Mesenchymal stem cell (in vitro differentiated cells and primary cell): ENCODE results near the gene RASSF5.

Source experiments
- DNase-seq: peaks from one replicate; pipeline ENCODE4 v3.0.0-alpha.2; 2013
- H2AFZ ChIP-seq: one replicate; pipeline ENCODE4 v1.6.1; 2013; ENCODE audit warnings: low read depth, mild to moderate bottlenecking, control low read depth, inconsistent platforms, low read length, moderate library complexity
- H2AK5ac ChIP-seq: 2 replicates; pipeline ENCODE4 v1.6.1; 2013; ENCODE audit warnings: low read length, moderate library complexity, mild to moderate bottlenecking, inconsistent platforms; ENCODE audit not compliant: severe bottlenecking
- H2BK120ac ChIP-seq: one replicate; pipeline ENCODE4 v1.6.1; 2013; ENCODE audit warnings: low read depth, mild to moderate bottlenecking, inconsistent platforms, low read length, moderate library complexity
- H2BK12ac ChIP-seq, 2 experiments: one replicate each; pipeline ENCODE4 v1.6.1; 2013; ENCODE audit warnings: inconsistent platforms in 2 of 2, low read length in 2 of 2, mild to moderate bottlenecking in 2 of 2, moderate library complexity in 2 of 2, control low read depth in 1 of 2
- H2BK15ac ChIP-seq: one replicate; pipeline ENCODE4 v1.6.1; 2013; ENCODE audit warnings: mild to moderate bottlenecking, low read depth, inconsistent platforms; ENCODE audit not compliant: poor library complexity, severe bottlenecking
- H2BK5ac ChIP-seq: 2 replicates; pipeline ENCODE4 v1.6.1; 2013; ENCODE audit warnings: low read depth, mild to moderate bottlenecking, low read length, control low read depth, inconsistent platforms; ENCODE audit not compliant: poor library complexity, severe bottlenecking
- H3K14ac ChIP-seq, 2 experiments: one replicate each; pipeline ENCODE4 v1.6.1; 2013; ENCODE audit warnings: inconsistent platforms in 2 of 2, low read length in 2 of 2, control low read depth in 1 of 2, mild to moderate bottlenecking in 1 of 2, moderate library complexity in 1 of 2
- H3K18ac ChIP-seq, 2 experiments: one replicate each; pipeline ENCODE4 v1.6.1; 2013; ENCODE audit warnings: inconsistent platforms in 2 of 2, low read length in 2 of 2, control low read depth in 1 of 2, low read depth in 1 of 2, mild to moderate bottlenecking in 1 of 2
- H3K23ac ChIP-seq, 2 experiments: one replicate each; pipeline ENCODE4 v1.6.1; 2013; ENCODE audit warnings: inconsistent platforms in 2 of 2, low read length in 2 of 2, mild to moderate bottlenecking in 2 of 2, moderate library complexity in 2 of 2, control low read depth in 1 of 2
- H3K27ac ChIP-seq: 2 replicates; pipeline ENCODE4 v1.5.1; 2013; ENCODE audit warnings: mild to moderate bottlenecking, moderate library complexity, low read length, control low read depth, inconsistent platforms; ENCODE audit not compliant: poor library complexity, severe bottlenecking
- H3K27me3 ChIP-seq, 2 experiments: 2 replicates each; pipeline versions ENCODE4 v1.6.1 to v1.7.0; 2013; ENCODE audit warnings: low read length in 2 of 2, mild to moderate bottlenecking in 2 of 2, moderate library complexity in 2 of 2, control low read depth in 1 of 2, inconsistent platforms in 1 of 2; ENCODE audit not compliant: control insufficient read depth in 1 of 2, insufficient read depth in 1 of 2
- H3K36me3 ChIP-seq, 2 experiments: 2 replicates each; pipeline versions ENCODE4 v1.6.1 to v1.7.0; 2013; ENCODE audit warnings: low read length in 2 of 2, control low read depth in 1 of 2, inconsistent platforms in 1 of 2, low read depth in 1 of 2, mild to moderate bottlenecking in 1 of 2; ENCODE audit not compliant: insufficient read depth in 2 of 2, control insufficient read depth in 1 of 2
- H3K4ac ChIP-seq, 2 experiments: one replicate each; pipeline ENCODE4 v1.6.1; 2013; ENCODE audit warnings: inconsistent platforms in 2 of 2, low read length in 2 of 2, mild to moderate bottlenecking in 2 of 2, moderate library complexity in 2 of 2, control low read depth in 1 of 2, low read depth in 1 of 2
- H3K4me1 ChIP-seq: 2 replicates; pipeline ENCODE4 v1.6.1; 2013; ENCODE audit warnings: low read depth, low read length, control low read depth; ENCODE audit not compliant: control insufficient read depth, insufficient read depth
- H3K4me2 ChIP-seq: 2 replicates; pipeline ENCODE4 v1.6.1; 2013; ENCODE audit warnings: low read length, mild to moderate bottlenecking, inconsistent platforms; ENCODE audit not compliant: poor library complexity, severe bottlenecking
- H3K4me3 ChIP-seq, 2 experiments: 2 replicates each; pipeline versions ENCODE4 v1.5.1 to v1.7.0; 2013; ENCODE audit warnings: low read length in 2 of 2, mild to moderate bottlenecking in 2 of 2, control low read depth in 1 of 2, low read depth in 1 of 2; ENCODE audit not compliant: insufficient read depth in 1 of 2
- H3K79me1 ChIP-seq: replicated peaks from 2 replicates; pipeline ENCODE4 v1.6.1; 2013; ENCODE audit warnings: mild to moderate bottlenecking, control low read depth, low read length, inconsistent platforms; ENCODE audit not compliant: poor library complexity, severe bottlenecking
- H3K9ac ChIP-seq: 2 replicates; pipeline ENCODE4 v1.7.0; 2013; ENCODE audit warnings: mild to moderate bottlenecking, low read length, moderate library complexity
- H3K9me3 ChIP-seq: 2 replicates; pipeline ENCODE4 v1.7.0; 2013; ENCODE audit warnings: mild to moderate bottlenecking, low read length; ENCODE audit not compliant: control insufficient read depth
- H4K8ac ChIP-seq: one replicate; pipeline ENCODE4 v1.6.1; 2013; ENCODE audit warnings: inconsistent platforms, mild to moderate bottlenecking, low read length, moderate library complexity
- H4K91ac ChIP-seq: one replicate; pipeline ENCODE4 v1.6.1; 2013; ENCODE audit warnings: mild to moderate bottlenecking, low read length, inconsistent platforms
- WGBS: methylation state at CpG from one replicate; pipeline ENCODE4 v1.1.7; 2013; ENCODE audit warnings: mixed read lengths; 5-methylcytosine and 5-hydroxymethylcytosine counted together

RASSF5 gene

DNA sequence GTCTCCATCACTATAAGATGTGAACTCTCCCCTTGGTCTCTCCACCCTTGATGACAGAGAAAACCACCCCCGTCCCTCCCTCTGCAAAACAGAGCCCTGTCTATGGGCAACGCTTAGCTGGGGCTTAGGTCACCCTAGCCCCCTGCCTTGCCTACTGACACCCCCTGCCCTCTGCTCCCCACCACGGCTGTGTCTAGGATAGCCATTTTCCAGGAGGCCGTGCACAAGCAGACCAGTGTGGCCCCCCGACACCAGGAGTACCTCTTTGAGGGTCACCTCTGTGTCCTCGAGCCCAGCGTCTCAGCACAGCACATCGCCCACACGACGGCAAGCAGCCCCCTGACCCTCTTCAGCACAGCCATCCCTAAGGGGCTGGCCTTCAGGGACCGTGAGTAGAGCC, 28.6 kb upstream of the RASSF5 start:
- Histone ChIP-seq H3K14ac (no peak overlapping the region), H3K27ac (no peak overlapping the region), H2AK5ac (no peak overlapping the region), H3K9me3 (no peaks in the 10 kb centered on the region), H3K23ac (no peak overlapping the region), H3K4ac (no peak overlapping the region), H2BK12ac (no peak overlapping the region), H3K36me3 (peaks cover 70 to 78% of the 10 kb centered on the region in 2 experiments), H2BK15ac (no peak overlapping the region), H2BK120ac (no peak overlapping the region), H3K18ac (no peak overlapping the region), H3K27me3 (no peaks in the 10 kb centered on the region), H3K79me1 (no peaks in the 10 kb centered on the region), H3K4me3 (no peak overlapping the region), H2BK5ac (no peak overlapping the region), H2AFZ (no peak overlapping the region), H4K8ac (no peak overlapping the region), H3K4me1 (peaks cover 14% of the 10 kb centered on the region), H3K4me2 (no peak overlapping the region), H3K9ac (no peak overlapping the region), H4K91ac (peak overlapping the region; percentile 28)
- DNase-seq: no peak
- WGBS: 91% methylated on average over 10 of the region's 11 CpGs

DNA sequence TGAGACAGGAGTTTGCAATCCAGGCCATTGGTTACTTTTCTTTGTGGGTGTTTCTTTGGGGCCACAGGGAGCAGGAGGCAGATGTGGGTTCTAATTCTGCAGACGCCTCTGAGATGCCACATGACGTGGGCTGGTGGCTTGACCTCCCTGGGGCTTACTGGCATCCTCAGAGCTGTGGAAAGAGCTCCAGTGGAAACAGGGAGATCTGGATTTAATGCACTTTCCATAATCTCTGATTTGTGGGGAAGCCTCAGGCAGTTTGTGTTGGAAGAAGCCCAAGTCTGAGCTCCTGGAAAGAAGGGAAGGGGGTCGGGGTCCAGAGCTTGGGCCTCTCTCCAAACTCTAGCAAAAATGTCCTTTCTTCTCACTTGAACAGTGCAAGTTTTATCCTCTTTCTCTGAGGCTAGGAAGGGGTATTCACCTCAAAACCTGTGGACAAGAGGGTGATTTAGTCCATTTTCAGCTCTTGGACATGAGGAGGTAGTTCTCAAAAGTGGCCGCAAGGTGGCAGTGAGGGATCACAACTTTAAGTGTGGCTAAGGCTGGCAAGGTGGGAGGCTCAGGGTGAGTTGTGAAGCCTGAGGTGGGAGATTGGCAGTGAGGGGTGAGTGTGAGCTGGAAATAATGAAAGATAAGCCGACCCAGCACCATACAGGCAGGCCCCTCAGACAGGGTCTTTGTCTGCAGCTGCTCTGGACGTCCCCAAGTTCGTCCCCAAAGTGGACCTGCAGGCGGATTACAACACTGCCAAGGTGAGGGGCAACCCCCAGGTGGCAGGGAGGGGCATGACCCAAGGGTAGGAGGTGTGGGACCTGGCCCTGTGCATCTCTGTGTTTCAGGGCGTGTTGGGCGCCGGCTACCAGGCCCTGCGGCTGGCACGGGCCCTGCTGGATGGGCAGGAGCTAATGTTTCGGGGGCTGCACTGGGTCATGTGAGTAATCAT, 27.9 kb upstream of the RASSF5 start:
- no peak overlapping the region for H2AFZ ChIP-seq
- peak; percentile 76 for DNase-seq
- H2BK5ac ChIP-seq: no peak overlapping the region
- whole genome bisulfite sequencing: 82% methylated on average over 13 of the region's 14 CpGs
- H3K4me1 ChIP-seq: peaks cover 14% of the 10 kb centered on the region
- H2BK12ac ChIP-seq: no peak overlapping the region
- no peak overlapping the region for H3K4me3 ChIP-seq
- peak overlapping the region in 1 of 2 experiments; percentile 67 for H3K18ac ChIP-seq
- peaks cover 64 to 77% of the 10 kb centered on the region in 2 experiments for H3K36me3 ChIP-seq
- no peak overlapping the region for H3K9ac ChIP-seq
- no peak overlapping the region for H3K27ac ChIP-seq
- no peak overlapping the region for H3K4me2 ChIP-seq
- no peaks in the 10 kb centered on the region for H3K79me1 ChIP-seq
- H4K91ac ChIP-seq: no peak overlapping the region
- H2AK5ac ChIP-seq: no peak overlapping the region
- H3K23ac ChIP-seq: no peak overlapping the region
- no peak overlapping the region for H3K4ac ChIP-seq
- no peak overlapping the region for H3K14ac ChIP-seq
- no peaks in the 10 kb centered on the region for H3K27me3 ChIP-seq
- H2BK120ac ChIP-seq: no peak overlapping the region
- H4K8ac ChIP-seq: no peak overlapping the region
- no peaks in the 10 kb centered on the region for H3K9me3 ChIP-seq
- H2BK15ac ChIP-seq: no peak overlapping the region

DNA sequence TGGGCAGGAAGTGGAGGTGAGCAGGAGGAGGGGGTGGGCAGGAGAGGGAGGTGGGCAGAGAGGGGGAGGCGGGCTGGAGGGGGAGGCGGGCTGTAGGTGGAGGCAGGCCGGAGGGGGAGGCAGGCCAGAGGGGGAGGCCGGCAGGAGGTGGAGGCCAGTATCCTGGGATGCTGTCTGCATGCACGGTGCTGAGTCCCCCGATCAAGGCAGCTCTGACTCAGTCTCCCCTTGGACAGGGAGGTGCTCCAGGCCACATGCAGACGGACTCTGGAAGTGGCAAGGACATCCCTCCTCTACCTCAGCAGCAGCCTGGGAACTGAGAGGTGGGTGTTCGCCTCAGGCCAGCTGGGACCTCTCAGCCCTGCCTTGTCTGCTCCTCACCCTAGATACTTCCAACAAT, 27.1 kb upstream of the RASSF5 start:
- no peak overlapping the region for H3K4ac ChIP-seq
- H4K91ac ChIP-seq: no peak overlapping the region
- DNase-seq: no peak
- no peak overlapping the region for H3K4me3 ChIP-seq
- H3K27ac ChIP-seq: no peak overlapping the region
- no peaks in the 10 kb centered on the region for H3K79me1 ChIP-seq
- no peak overlapping the region for H4K8ac ChIP-seq
- no peak overlapping the region for H3K23ac ChIP-seq
- peaks cover 65 to 77% of the 10 kb centered on the region in 2 experiments for H3K36me3 ChIP-seq
- peaks cover 14% of the 10 kb centered on the region for H3K4me1 ChIP-seq
- H3K18ac ChIP-seq: no peak overlapping the region
- no peaks in the 10 kb centered on the region for H3K27me3 ChIP-seq
- H3K9ac ChIP-seq: no peak overlapping the region
- peak overlapping the region in 1 of 2 experiments; percentile 14 for H3K14ac ChIP-seq
- H2BK5ac ChIP-seq: no peak overlapping the region
- no peaks in the 10 kb centered on the region for H3K9me3 ChIP-seq
- H3K4me2 ChIP-seq: no peak overlapping the region
- 91% methylated on average over 6 of the region's 8 CpGs for WGBS
- no peak overlapping the region for H2BK12ac ChIP-seq
- H2AFZ ChIP-seq: no peak overlapping the region
- H2BK15ac ChIP-seq: no peak overlapping the region
- H2BK120ac ChIP-seq: no peak overlapping the region
- peak overlapping the region; percentile 49 for H2AK5ac ChIP-seq

DNA sequence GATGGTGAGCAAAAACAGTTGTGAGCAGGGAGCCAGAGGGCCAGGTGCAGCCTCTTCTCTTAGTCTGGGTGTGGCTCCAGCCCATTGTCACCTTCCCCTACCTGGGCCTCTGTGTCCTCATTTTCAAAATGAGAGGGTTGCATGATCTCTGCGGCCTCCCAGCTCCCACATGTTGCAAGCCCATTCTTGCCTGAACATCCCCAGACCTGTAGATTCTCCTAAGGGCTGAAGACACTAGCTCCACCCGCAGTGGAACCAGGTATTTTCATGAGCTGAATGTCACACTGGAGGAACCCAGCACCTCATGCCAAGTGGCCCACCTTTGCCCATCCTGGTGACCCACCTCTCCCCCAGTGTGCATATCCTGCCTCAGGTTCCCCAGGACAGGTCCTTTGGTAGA, 24.7 kb upstream of the RASSF5 start:
- no peaks in the 10 kb centered on the region for H3K9me3 ChIP-seq
- no peak overlapping the region for H2AK5ac ChIP-seq
- H4K8ac ChIP-seq: no peak overlapping the region
- H3K79me1 ChIP-seq: no peaks in the 10 kb centered on the region
- no peak overlapping the region for H3K23ac ChIP-seq
- H2AFZ ChIP-seq: no peak overlapping the region
- DNase-seq: no peak
- WGBS: 98% methylated on average over 2 of the region's 2 CpGs
- no peak overlapping the region for H2BK120ac ChIP-seq
- no peak overlapping the region for H3K4me2 ChIP-seq
- H3K14ac ChIP-seq: no peak overlapping the region
- no peak overlapping the region for H4K91ac ChIP-seq
- H3K4ac ChIP-seq: no peak overlapping the region
- H3K36me3 ChIP-seq: peaks cover 58 to 64% of the 10 kb centered on the region in 2 experiments
- H3K4me3 ChIP-seq: no peak overlapping the region
- no peak overlapping the region for H2BK12ac ChIP-seq
- no peak overlapping the region for H3K18ac ChIP-seq
- H2BK5ac ChIP-seq: no peak overlapping the region
- peaks cover 14% of the 10 kb centered on the region for H3K4me1 ChIP-seq
- H3K27me3 ChIP-seq: no peaks in the 10 kb centered on the region
- no peak overlapping the region for H3K27ac ChIP-seq
- no peak overlapping the region for H3K9ac ChIP-seq
- H2BK15ac ChIP-seq: no peak overlapping the region
